Astrocyte of the cerebellum (primary cell): ENCODE data around the gene HTRA2.

Experiments
- DNase-seq: peaks from one replicate; pipeline ENCODE4 v3.0.0-alpha.2; 2011; ENCODE audit warnings: low read depth
- H3K4me3 ChIP-seq: 2 replicates; pipeline ENCODE4 v1.5.1; 2011; ENCODE audit warnings: mild to moderate bottlenecking, low read depth, low read length, moderate library complexity
- in situ Hi-C: cut with HindIII; loops from 2 replicates; pipeline ENCODE4 v1.10.0; 2017; ENCODE audit warnings: low sequenced_read_pairs
- TF ChIP-seq, protein P1 (sequence below): IDR thresholded peaks from 2 replicates; pipeline ENCODE4 v1.5.1; 2012; ENCODE audit warnings: low read length, low read depth, moderate library complexity, mild to moderate bottlenecking; ENCODE audit errors: missing control alignments

The HTRA2 gene

DNA sequence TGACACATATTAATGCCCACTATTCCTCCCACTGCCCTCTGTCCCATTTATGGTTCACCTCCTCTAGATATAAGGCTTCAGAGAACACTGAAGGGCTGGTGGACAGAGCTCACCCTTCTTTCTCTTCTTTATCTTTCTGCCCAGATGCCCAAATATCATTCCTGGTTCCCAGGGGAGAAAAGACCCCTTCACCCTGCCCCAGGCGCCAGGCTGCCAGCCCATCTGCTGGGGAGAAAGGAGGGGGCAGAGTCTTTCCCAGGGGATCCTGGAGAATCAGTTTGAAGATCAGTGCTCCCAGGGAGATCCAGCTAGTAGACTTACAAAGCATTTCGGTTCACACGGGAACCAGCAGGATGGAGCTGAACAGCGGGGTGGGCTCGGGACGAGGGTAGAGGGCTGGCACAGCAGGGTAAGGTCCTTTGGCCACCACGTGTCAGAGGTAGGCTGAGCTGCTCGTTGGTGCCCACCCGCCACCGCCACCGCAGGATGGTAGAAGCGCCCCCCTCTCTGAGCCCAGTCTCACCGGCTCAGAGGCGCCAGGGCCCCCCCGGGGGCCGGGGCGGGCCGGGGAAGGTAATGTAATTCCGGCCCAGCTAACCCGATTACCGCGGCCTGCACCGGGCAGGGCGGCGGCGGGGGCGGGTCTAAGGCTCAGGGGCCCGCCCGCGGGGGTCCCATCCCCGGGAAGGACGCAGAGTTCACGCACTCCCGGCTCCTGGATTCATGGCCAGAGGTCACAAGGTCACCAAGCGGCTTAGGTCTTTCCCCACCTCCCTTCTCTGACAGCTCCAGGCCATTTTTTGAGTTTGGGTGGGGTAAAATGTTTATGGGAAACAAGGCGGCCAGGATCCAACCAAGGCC is 16.8 kb upstream of the HTRA2 start:
- TF ChIP-seq, protein P1, sequence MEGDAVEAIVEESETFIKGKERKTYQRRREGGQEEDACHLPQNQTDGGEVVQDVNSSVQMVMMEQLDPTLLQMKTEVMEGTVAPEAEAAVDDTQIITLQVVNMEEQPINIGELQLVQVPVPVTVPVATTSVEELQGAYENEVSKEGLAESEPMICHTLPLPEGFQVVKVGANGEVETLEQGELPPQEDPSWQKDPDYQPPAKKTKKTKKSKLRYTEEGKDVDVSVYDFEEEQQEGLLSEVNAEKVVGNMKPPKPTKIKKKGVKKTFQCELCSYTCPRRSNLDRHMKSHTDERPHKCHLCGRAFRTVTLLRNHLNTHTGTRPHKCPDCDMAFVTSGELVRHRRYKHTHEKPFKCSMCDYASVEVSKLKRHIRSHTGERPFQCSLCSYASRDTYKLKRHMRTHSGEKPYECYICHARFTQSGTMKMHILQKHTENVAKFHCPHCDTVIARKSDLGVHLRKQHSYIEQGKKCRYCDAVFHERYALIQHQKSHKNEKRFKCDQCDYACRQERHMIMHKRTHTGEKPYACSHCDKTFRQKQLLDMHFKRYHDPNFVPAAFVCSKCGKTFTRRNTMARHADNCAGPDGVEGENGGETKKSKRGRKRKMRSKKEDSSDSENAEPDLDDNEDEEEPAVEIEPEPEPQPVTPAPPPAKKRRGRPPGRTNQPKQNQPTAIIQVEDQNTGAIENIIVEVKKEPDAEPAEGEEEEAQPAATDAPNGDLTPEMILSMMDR: no peak
- in situ Hi-C loops: no loop called here
- no peak overlapping the region for H3K4me3 ChIP-seq
- no peak for DNase-seq

DNA sequence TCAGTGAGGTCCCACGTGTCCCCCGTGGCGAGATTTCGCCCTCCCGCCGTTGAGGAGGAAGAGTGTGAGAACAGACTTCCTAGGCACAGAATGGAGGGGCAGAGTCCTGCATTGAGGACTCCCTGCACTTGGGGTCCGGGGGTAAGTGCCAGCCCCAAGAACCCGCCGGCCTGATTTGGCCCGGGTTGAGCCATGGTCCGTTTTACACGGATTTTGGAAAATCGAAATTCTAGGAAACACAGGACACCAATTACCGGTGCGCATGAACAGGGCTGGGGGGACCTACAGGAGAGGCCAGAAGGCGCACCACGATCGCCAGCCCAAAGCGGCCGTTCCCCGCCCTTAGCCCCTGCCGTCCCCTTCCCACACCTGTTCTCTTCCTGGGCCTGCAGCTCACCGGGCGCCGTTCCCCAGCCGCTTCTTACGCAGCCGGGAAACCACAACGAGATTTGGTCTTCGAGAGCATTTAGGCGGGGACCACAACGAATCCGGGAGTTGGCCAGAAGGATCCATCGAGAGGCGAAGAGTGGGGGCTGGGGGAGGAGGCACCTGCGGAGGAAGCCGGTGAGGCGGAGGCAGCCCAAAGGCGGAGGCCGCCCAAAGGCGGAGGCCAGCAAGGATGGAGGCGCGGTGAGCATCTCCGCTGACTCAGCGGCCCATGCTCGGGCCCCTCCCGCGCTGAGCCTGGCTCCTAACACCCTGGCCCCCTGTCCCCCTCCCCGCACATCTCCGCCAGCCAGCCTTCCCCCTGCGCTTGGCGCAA is 15.9 kb upstream of the HTRA2 start:
- no peak overlapping the region for H3K4me3 ChIP-seq
- in situ Hi-C loops: no loop called here
- TF ChIP-seq, protein P1: no peak
- no peak for DNase-seq

DNA sequence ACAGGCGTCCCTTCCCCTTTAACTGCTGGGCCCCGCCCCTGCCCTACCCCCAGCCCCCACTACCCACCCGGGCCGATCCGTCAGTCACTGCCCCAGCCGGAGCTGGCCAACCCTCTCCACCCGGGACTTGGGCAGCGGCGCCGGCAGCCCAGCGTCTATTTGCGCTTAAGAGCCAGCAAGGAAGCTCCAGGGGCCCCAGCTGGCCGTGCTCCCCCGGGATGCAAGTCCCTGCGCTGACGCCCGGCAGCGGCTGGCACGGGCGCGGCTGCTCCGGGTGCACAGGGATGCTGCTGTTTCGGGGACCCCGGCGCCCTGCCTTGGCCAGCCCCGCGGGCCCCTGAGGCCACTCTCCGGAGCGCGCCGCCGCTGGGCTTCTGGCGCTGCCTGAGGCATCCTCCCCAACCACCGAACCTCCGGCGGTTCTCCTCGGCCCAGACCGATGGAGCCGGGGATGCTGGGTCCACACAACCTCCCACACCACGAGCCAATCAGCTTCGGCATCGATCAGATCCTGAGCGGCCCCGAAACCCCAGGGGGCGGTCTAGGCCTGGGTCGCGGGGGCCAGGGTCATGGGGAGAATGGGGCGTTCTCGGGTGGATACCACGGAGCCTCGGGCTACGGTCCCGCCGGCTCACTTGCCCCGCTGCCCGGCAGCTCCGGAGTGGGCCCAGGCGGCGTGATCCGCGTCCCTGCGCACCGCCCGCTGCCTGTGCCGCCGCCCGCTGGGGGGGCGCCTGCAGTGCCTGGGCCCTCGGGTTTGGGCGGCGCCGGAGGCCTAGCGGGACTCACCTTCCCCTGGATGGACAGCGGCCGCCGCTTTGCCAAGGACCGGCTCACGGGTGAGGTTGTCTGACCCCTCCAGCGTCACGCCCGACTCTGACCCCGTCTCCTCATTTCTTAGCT is 15.1 kb upstream of the HTRA2 start, which contains the start of gene TLX2:
Gene TLX2 (plus strand): TSS at position 83 of the 903 bp plus-strand sequence. CDS start 357 bp downstream, at position 440.
- TF ChIP-seq, protein P1: no peak
- in situ Hi-C loops: no loop called here
- DNase-seq: no peak
- H3K4me3 ChIP-seq: no peak within 1 kb of the TSS

DNA sequence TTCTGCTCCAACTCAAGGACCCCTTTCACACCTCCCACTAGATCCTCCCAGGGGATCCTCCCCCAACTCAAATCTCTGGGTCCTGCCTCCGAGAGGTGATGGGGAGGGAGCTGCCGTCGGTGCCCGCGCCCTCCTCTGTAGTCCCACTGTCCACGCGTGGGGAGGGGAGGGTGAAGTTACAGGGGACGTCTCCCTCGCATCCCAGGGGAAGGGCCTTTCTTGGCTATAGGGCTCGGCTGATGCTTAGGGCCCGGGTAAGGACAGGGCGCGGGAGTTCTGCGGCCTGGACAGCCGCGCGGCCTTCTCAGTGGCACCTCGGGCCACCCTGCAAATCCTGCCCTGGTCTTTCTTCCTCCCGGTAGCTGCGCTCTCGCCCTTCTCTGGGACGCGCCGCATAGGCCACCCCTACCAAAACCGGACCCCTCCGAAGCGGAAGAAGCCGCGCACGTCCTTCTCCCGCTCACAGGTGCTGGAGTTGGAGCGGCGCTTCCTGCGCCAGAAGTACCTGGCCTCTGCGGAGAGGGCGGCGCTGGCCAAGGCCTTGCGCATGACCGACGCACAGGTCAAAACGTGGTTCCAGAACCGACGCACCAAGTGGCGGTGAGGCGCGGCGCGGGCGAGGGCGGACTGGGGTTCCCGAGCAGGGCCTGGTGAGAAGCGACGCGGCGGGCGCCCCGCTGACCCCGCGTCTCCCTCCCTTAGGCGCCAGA is 14.3 kb upstream of the HTRA2 start:
- TF ChIP-seq, protein P1: no peak
- in situ Hi-C loops: no loop called here
- DNase-seq: no peak
- H3K4me3 ChIP-seq: no peak overlapping the region

DNA sequence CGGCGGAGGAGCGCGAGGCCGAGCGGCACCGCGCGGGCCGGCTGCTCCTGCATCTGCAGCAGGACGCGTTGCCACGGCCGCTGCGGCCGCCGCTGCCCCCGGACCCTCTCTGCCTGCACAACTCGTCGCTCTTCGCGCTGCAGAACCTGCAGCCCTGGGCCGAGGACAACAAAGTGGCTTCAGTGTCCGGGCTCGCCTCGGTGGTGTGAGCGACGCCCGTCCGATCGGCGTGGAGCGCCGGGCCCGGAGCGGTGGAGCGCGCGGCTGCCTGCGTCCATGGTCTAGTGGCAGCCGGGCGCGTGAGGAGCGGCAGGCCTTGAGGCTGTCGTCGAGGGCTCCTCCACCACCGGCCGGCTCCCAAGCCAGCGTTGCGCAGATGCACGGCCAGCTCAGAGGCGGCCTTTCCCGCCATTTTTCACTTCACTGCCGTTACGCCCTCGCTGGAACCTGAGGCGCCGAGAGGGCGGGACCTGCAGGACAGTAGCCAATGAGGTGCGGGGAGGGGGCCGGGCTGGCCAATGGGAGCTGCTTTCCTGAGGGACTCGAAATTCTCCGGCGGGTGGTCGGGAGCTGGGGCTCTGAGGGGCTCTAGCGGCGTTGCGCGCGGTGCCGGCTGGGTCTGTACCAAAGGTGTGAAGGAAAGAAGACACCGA is 13.6 kb upstream of the HTRA2 start:
- in situ Hi-C loops: no loop called here
- H3K4me3 ChIP-seq: no peak overlapping the region
- TF ChIP-seq, protein P1: no peak
- DNase-seq: no peak
